PC-9 (cell line): ENCODE measurements around the gene RBMS1.

Source experiments
- EZH2 ChIP-seq: fragments of 200-600 bp; sonication (generic); IDR thresholded peaks from 2 replicates; pipeline ENCODE4 v1.8.0; 2017; ENCODE audit warnings: antibody characterized with exemption, low read depth
- TF ChIP-seq, protein P1 (sequence below): fragments of 200-600 bp; sonication (generic); conservative IDR thresholded peaks from 2 replicates; pipeline ENCODE4 v1.6.1; 2017; ENCODE audit warnings: mixed run types, antibody characterized with exemption, mild to moderate bottlenecking, moderate library complexity

GRCh38 chr2:160534996-160535395, 41.4 kb upstream of the RBMS1 start:
- TF ChIP-seq, protein P1, sequence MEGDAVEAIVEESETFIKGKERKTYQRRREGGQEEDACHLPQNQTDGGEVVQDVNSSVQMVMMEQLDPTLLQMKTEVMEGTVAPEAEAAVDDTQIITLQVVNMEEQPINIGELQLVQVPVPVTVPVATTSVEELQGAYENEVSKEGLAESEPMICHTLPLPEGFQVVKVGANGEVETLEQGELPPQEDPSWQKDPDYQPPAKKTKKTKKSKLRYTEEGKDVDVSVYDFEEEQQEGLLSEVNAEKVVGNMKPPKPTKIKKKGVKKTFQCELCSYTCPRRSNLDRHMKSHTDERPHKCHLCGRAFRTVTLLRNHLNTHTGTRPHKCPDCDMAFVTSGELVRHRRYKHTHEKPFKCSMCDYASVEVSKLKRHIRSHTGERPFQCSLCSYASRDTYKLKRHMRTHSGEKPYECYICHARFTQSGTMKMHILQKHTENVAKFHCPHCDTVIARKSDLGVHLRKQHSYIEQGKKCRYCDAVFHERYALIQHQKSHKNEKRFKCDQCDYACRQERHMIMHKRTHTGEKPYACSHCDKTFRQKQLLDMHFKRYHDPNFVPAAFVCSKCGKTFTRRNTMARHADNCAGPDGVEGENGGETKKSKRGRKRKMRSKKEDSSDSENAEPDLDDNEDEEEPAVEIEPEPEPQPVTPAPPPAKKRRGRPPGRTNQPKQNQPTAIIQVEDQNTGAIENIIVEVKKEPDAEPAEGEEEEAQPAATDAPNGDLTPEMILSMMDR: no peak
- no peak for TF ChIP-seq EZH2
